ENCODE measurements around the gene MS4A6E. TPM values are rescaled to one million over a fixed set of nuclear protein-coding genes. Genes with fewer than 3 reads are reported as not detected.

Gene MS4A6E
- total RNA-seq, 3 donors from 2014 or later: 2.1 TPM; not detected in 2

DNA sequence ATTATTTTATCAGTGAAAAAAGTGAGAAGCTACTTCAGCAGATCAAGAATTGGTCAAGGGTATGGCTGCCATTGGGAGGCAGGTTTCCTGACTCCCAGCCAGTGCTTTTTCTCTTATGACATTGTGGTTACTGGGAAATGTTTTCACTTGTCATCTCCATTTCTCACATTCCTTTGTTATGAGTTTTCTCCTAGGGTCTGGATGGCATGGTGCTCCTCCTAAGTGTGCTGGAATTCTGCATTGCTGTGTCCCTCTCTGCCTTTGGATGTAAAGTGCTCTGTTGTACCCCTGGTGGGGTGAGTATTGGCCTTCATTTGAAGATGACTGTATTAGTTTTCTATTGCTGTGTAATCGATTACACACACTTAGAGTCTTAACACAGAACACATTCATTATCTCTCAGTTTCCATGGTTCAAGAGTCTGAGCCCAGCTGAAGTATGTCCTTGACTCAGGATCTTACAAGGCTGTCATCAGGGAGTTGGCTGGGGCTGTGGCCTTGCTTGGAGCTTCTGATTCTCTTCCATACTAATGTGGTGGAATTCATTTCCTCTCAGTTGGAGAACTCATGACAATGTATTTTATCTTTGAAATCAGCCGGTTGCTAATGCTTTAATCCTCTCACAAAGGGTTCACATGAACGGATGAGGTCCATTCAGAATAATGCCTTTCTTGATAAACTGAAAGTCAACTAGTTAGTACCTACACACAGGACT is 21.0 kb upstream of the MS4A6E start:
- no peak overlapping the region for H3K4me3 ChIP-seq
- no peak overlapping the region for H3K27ac ChIP-seq
- no peaks in the 10 kb centered on the region for H3K36me3 ChIP-seq
- no peak for DNase-seq (ENCODE audit: low spot score in 2 of 2)
- no peaks in the 10 kb centered on the region for H3K27me3 ChIP-seq
- intact Hi-C loops (cut with DNase I; ENCODE audit: low total_unique reads): no loop called here
- H3K9me3 ChIP-seq: no peaks in the 10 kb centered on the region
- TF ChIP-seq POLR2AphosphoS5 (IDR thresholded peaks at IDR 0.05): no peak
- no peak for TF ChIP-seq CTCF (IDR thresholded peaks at IDR 0.05)
- no peak for TF ChIP-seq POLR2A (IDR thresholded peaks at IDR 0.05)
- H3K4me1 ChIP-seq: no peaks in the 10 kb centered on the region

GRCh38 chr11:60307507-60308195 is 19.4 kb upstream of the MS4A6E start:
- Histone ChIP-seq H3K36me3 (no peaks in the 10 kb centered on the region), H3K4me1 (no peaks in the 10 kb centered on the region), H3K27me3 (no peaks in the 10 kb centered on the region), H3K9me3 (no peaks in the 10 kb centered on the region), H3K4me3 (no peak overlapping the region), H3K27ac (no peak overlapping the region)
- intact Hi-C loops (cut with DNase I; ENCODE audit: low total_unique reads): no loop called here
- no peak for DNase-seq (ENCODE audit: low spot score in 2 of 2)
- no peak for TF ChIP-seq CTCF (IDR thresholded peaks at IDR 0.05)
- TF ChIP-seq POLR2A (IDR thresholded peaks at IDR 0.05): no peak
- TF ChIP-seq POLR2AphosphoS5 (IDR thresholded peaks at IDR 0.05): no peak

DNA sequence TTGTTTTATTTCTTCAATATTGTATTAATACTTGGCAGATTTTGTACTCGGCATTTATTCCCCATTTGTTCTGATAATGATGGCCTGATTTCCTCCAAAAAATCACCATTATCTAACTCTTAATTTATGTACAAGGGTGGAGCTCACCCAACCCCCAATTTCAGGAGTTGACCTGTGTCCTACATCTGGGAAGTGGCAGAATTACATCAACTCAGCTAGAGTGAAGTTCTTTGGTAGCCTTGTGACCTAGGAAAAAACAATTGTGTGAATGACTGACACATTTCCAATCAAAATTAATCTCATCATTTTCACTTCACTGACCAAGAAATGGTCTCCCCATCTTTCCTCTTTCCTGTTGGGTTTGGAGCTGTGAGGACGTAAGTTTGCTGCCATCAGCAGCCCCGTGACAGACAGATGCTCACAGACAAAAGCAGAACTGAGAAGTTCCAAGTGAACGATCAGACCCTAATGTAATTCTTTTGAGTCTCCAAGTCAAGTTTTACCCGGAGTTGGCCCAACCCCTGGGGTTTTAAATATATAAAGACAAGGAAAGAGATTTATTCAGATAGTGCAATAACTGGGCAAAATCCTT is 16.6 kb upstream of the MS4A6E start:
- no peaks in the 10 kb centered on the region for H3K4me1 ChIP-seq
- no peak overlapping the region for H3K4me3 ChIP-seq
- TF ChIP-seq POLR2A (IDR thresholded peaks at IDR 0.05): no peak
- no peak for DNase-seq (ENCODE audit: low spot score in 2 of 2)
- no peaks in the 10 kb centered on the region for H3K27me3 ChIP-seq
- no peaks in the 10 kb centered on the region for H3K36me3 ChIP-seq
- intact Hi-C loops (cut with DNase I; ENCODE audit: low total_unique reads): no loop called here
- no peaks in the 10 kb centered on the region for H3K9me3 ChIP-seq
- no peak overlapping the region for H3K27ac ChIP-seq

GRCh38 chr11:60314635-60315321 is 12.3 kb upstream of the MS4A6E start:
- no peaks in the 10 kb centered on the region for H3K27me3 ChIP-seq
- no peak overlapping the region for H3K4me3 ChIP-seq
- intact Hi-C loops (cut with DNase I; ENCODE audit: low total_unique reads): no loop called here
- DNase-seq (ENCODE audit: low spot score in 2 of 2): no peak
- H3K27ac ChIP-seq: no peak overlapping the region
- H3K4me1 ChIP-seq: no peaks in the 10 kb centered on the region
- no peaks in the 10 kb centered on the region for H3K36me3 ChIP-seq
- TF ChIP-seq CTCF (IDR thresholded peaks at IDR 0.05) (no peak), POLR2AphosphoS5 (IDR thresholded peaks at IDR 0.05) (no peak), POLR2A (IDR thresholded peaks at IDR 0.05) (no peak)
- H3K9me3 ChIP-seq: peaks cover 6 to 10% of the 10 kb centered on the region in 2 donors

- no peak overlapping the region for H3K27ac ChIP-seq
- no peak for DNase-seq (ENCODE audit: low spot score in 2 of 2)
- peaks cover 11 to 13% of the 10 kb centered on the region in 2 donors for H3K9me3 ChIP-seq
- no peak overlapping the region for H3K4me3 ChIP-seq
- intact Hi-C loops (cut with DNase I; ENCODE audit: low total_unique reads): no loop called here
- H3K27me3 ChIP-seq: no peaks in the 10 kb centered on the region
- H3K36me3 ChIP-seq: no peaks in the 10 kb centered on the region
- no peaks in the 10 kb centered on the region for H3K4me1 ChIP-seq
- TF ChIP-seq CTCF (IDR thresholded peaks at IDR 0.05): no peak
Observed at GRCh38 chr11:60315871-60316270, 11.2 kb upstream of the MS4A6E start.

All from breast epithelium (tissue), 4 donors.